Esophagus muscularis mucosa (tissue), 4 donors: ENCODE data around the gene CCNB1. TPM values are rescaled to one million over a fixed set of nuclear protein-coding genes. Genes with fewer than 3 reads are reported as not detected.
"Not testable (repeated sequence)": the region's sequence is repeated elsewhere in the genome, so short reads cannot be mapped to it uniquely, and the experiment has no call there.

Source experiments
- DNase-seq: peaks from one replicate; pipeline ENCODE4 v3.0.0-alpha.2; 2017; ENCODE audit errors: extremely low spot score
- H3K27ac ChIP-seq, 4 donors: fragments of 200-600 bp; sonication (generic); replicated peaks in 1 of 4; 1 replicate in 3 of 4; 2 replicates in 1 of 4; pipeline ENCODE4 v1.5.1; 2016 to 2019; ENCODE audit warnings: mild to moderate bottlenecking in 1 of 4
- H3K27me3 ChIP-seq, 4 donors: fragments of 200-600 bp; sonication (generic); one replicate each; pipeline versions ENCODE4 v1.5.1 to v1.6.0; 2016 to 2019
- H3K36me3 ChIP-seq, 4 donors: fragments of 200-600 bp; sonication (generic); one replicate each; pipeline ENCODE4 v1.5.1; 2016 to 2019
- H3K4me1 ChIP-seq, 4 donors: fragments of 200-600 bp; sonication (generic); one replicate each; pipeline ENCODE4 v1.5.1; 2016 to 2019
- H3K4me3 ChIP-seq, 4 donors: fragments of 200-600 bp; sonication (generic); 1 replicate in 2 of 4; 2 replicates in 2 of 4; pipeline ENCODE4 v1.5.1; 2016 to 2019; ENCODE audit warnings: mild to moderate bottlenecking in 4 of 4, moderate library complexity in 1 of 4
- H3K9me3 ChIP-seq, 4 donors: fragments of 200-600 bp; sonication (generic); 1 replicate in 3 of 4; 2 replicates in 1 of 4; pipeline ENCODE4 v1.5.1; 2016 to 2019
- CTCF ChIP-seq, 3 experiments: fragments of 200-600 bp in 2 of 3; fragments of 450-650 bp in 1 of 3; sonication (generic) in 2 of 3; IDR thresholded peaks; one replicate each; pipeline ENCODE4 v1.5.1; 2017 to 2019; ENCODE audit warnings: antibody characterized with exemption in 3 of 3, mild to moderate bottlenecking in 2 of 3, moderate library complexity in 1 of 3
- EP300 ChIP-seq: sonication (generic); formaldehyde crosslinking; IDR thresholded peaks from one replicate; pipeline ENCODE4 v1.6.1; 2017; ENCODE audit warnings: antibody characterized with exemption
- POLR2A ChIP-seq: fragments of 450-650 bp; IDR thresholded peaks from one replicate; pipeline ENCODE4 v1.6.1; 2017; ENCODE audit warnings: antibody characterized with exemption, moderate library complexity, mild to moderate bottlenecking, low read depth
- POLR2AphosphoS5 ChIP-seq, 2 donors: sonication (generic); formaldehyde crosslinking; IDR thresholded peaks; one replicate each; pipeline ENCODE4 v1.6.1; 2017; ENCODE audit warnings: antibody characterized with exemption in 2 of 2
- WGBS: methylation state at CpG from one replicate; pipeline ENCODE4 v1.1.5; 2018; 5-methylcytosine and 5-hydroxymethylcytosine counted together
- intact Hi-C: fragments of 100-400 bp; cut with DNase I; formaldehyde crosslinking; loops from one replicate; pipeline ENCODE4 v1.15.1; 2023
- total RNA-seq, 4 donors: library from RNA; depleted of rRNA; stranded (reverse); fragments of >200 nt; gene quantifications; one replicate each; pipeline versions ENCODE4 v1.1.0 to v1.2.1, GENCODE V29; 2016

The CCNB1 gene
- total RNA-seq, 4 donors from 2014 or later, result 0.83 to 2.8 (median 2.2) TPM

DNA sequence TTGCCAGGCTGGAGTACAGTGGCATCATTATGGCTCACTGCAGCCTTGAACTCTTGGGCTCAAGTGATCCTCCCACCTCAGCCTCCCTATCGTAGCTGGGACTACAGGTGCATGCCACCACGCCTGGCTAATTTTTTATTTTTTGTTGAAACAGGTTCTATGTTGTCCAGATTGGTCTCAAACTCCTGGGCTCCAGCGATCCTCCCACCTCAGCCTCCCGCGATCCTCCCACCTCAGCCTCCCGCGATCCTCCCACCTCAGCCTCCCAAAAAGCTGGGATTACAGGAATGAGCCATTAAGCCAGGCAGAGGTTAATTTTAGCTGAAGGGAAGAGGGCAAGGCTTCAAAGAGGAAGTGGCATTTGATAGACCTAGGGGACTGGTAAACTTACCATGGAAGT lies 32.8 kb upstream of the CCNB1 start:
- H3K4me3 ChIP-seq, result no peak overlapping the region
- no peaks in the 10 kb centered on the region for H3K4me1 ChIP-seq
- no peaks in the 10 kb centered on the region for H3K9me3 ChIP-seq
- no peak for TF ChIP-seq EP300
- TF ChIP-seq POLR2A, result no peak
- no peak for TF ChIP-seq POLR2AphosphoS5 (IDR thresholded peaks at IDR 0.05)
- TF ChIP-seq CTCF (IDR thresholded peaks at IDR 0.05), result no peak
- intact Hi-C loops, result no loop called here
- H3K36me3 ChIP-seq, result peaks cover 0 to 43% (median 22%) of the 10 kb centered on the region in 4 donors
- 70% methylated on average over 7 of the region's 7 CpGs for WGBS
- no peaks in the 10 kb centered on the region for H3K27me3 ChIP-seq
- DNase-seq, result no peak
- H3K27ac ChIP-seq, result no peak overlapping the region

- Histone ChIP-seq H3K27ac (no peak overlapping the region), H3K27me3 (no peaks in the 10 kb centered on the region), H3K4me3 (no peak overlapping the region), H3K9me3 (peaks cover 0 to 11% (median 5%) of the 10 kb centered on the region in 4 donors), H3K4me1 (no peaks in the 10 kb centered on the region), H3K36me3 (peaks cover 0 to 26% (median 11%) of the 10 kb centered on the region in 4 donors)
- no peak for TF ChIP-seq CTCF (IDR thresholded peaks at IDR 0.05)
- no peak for TF ChIP-seq POLR2AphosphoS5 (IDR thresholded peaks at IDR 0.05)
- TF ChIP-seq EP300, result no peak
- TF ChIP-seq POLR2A, result no peak
- no peak for DNase-seq
- 94% methylated on average over 3 of the region's 3 CpGs for WGBS
- intact Hi-C loops, result no loop called here
These were observed 30.7 kb upstream of the CCNB1 start for GRCh38 chr5:69136293-69136692.

GRCh38 chr5:69137208-69137607 lies 29.7 kb upstream of the CCNB1 start:
- H3K4me1 ChIP-seq, H3K27me3 ChIP-seq, intact Hi-C loops, H3K27ac ChIP-seq, H3K4me3 ChIP-seq: not testable (repeated sequence)
- Histone ChIP-seq H3K9me3 (peaks cover 0 to 11% (median 5%) of the 10 kb centered on the region in 4 donors), H3K36me3 (peaks cover 0 to 20% (median 3%) of the 10 kb centered on the region in 4 donors)
- DNase-seq, result peak; percentile 17
- WGBS, result 90% methylated on average over 1 of the region's 1 CpG

GRCh38 chr5:69137807-69138206 lies 29.1 kb upstream of the CCNB1 start:
- peak; percentile 34 for DNase-seq
- no peak overlapping the region for H3K27ac ChIP-seq
- peaks cover 0 to 11% (median 5%) of the 10 kb centered on the region in 4 donors for H3K9me3 ChIP-seq
- no peaks in the 10 kb centered on the region for H3K27me3 ChIP-seq
- H3K36me3 ChIP-seq, result peaks cover 0 to 15% (median 2%) of the 10 kb centered on the region in 4 donors
- over 99% methylated on average over 5 of the region's 5 CpGs for WGBS
- no peak overlapping the region for H3K4me3 ChIP-seq
- intact Hi-C loops, result no loop called here
- no peaks in the 10 kb centered on the region for H3K4me1 ChIP-seq
- no peak for TF ChIP-seq EP300
- no peak for TF ChIP-seq CTCF (IDR thresholded peaks at IDR 0.05)
- no peak for TF ChIP-seq POLR2A

DNA sequence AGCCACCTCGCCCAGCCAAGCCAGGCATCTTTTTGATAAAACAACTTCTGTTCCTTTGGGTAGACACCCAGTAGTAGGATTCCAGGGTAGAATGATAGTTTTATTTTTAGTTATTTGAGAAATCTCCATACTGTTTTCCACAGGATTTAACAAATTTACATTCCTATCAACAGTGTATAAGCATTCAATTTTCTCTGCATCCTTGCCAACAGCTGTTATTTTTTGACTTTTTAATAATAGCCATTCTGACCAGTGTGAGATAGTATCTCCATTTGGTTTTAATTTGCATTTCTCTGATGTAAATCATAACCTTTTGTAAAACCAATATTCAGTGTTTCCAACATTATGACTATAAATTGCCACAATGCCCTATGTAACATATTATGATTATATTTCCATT lies 28.2 kb upstream of the CCNB1 start:
- 67% methylated on average over 1 of the region's 1 CpG for WGBS
- Histone ChIP-seq H3K27me3 (no peaks in the 10 kb centered on the region), H3K36me3 (peaks cover 0 to 5% (median under 1%) of the 10 kb centered on the region in 4 donors), H3K9me3 (peaks cover 0 to 11% (median 5%) of the 10 kb centered on the region in 4 donors), H3K4me1 (no peaks in the 10 kb centered on the region), H3K4me3 (no peak overlapping the region), H3K27ac (no peak overlapping the region)
- peak; percentile 2 for DNase-seq
- no peak for TF ChIP-seq POLR2A
- TF ChIP-seq EP300, result no peak
- TF ChIP-seq CTCF (IDR thresholded peaks at IDR 0.05), result no peak
- intact Hi-C loops, result no loop called here

- H3K27me3 ChIP-seq, intact Hi-C loops, H3K4me3 ChIP-seq, H3K36me3 ChIP-seq, H3K27ac ChIP-seq, H3K4me1 ChIP-seq, DNase-seq: not testable (repeated sequence)
- WGBS, result 93% methylated on average over 4 of the region's 4 CpGs
- peaks cover 0 to 11% (median 5%) of the 10 kb centered on the region in 4 donors for H3K9me3 ChIP-seq
These were observed 26.7 kb upstream of the CCNB1 start for GRCh38 chr5:69140239-69140638.
